Ishikawa (cell line): Measurements from ENCODE around the gene BTBD9.

Experiments used
- CEBPB ChIP-seq: IDR thresholded peaks from 2 replicates; pipeline ENCODE4 v1.6.1; 2012
- CREB1 ChIP-seq: IDR thresholded peaks from 2 replicates; pipeline ENCODE4 v1.6.1; 2012; ENCODE audit warnings: low read depth
- EGR1 ChIP-seq: IDR thresholded peaks from 2 replicates; pipeline ENCODE4 v1.6.1; 2012
- EP300 ChIP-seq: IDR thresholded peaks from 2 replicates; pipeline ENCODE4 v1.6.1; 2012; ENCODE audit warnings: borderline replicate concordance
- FOXM1 ChIP-seq: IDR thresholded peaks from 2 replicates; pipeline ENCODE4 v1.6.1; 2012; ENCODE audit warnings: low read depth, borderline replicate concordance
- MAX ChIP-seq: IDR thresholded peaks from 2 replicates; pipeline ENCODE4 v1.6.1; 2012
- NFIC ChIP-seq: IDR thresholded peaks from 2 replicates; pipeline ENCODE4 v1.6.1; 2012
- RAD21 ChIP-seq: IDR thresholded peaks from 2 replicates; pipeline ENCODE4 v1.6.1; 2012; ENCODE audit warnings: low read depth
- REST ChIP-seq: IDR thresholded peaks from 2 replicates; pipeline ENCODE4 v1.6.1; 2012; ENCODE audit warnings: low read depth, mild to moderate bottlenecking
- TAF1 ChIP-seq: IDR thresholded peaks from 2 replicates; pipeline ENCODE4 v1.6.1; 2012; ENCODE audit warnings: low read depth, mild to moderate bottlenecking
- TCF12 ChIP-seq: IDR thresholded peaks from 2 replicates; pipeline ENCODE4 v1.6.1; 2012; ENCODE audit warnings: low read depth
- TEAD4 ChIP-seq: IDR thresholded peaks from 2 replicates; pipeline ENCODE4 v1.6.1; 2012
- USF1 ChIP-seq: IDR thresholded peaks from 2 replicates; pipeline ENCODE4 v1.6.1; 2012
- YY1 ChIP-seq: IDR thresholded peaks from 2 replicates; pipeline ENCODE4 v1.6.1; 2012; ENCODE audit warnings: low read depth
- ZBTB7A ChIP-seq: IDR thresholded peaks from 2 replicates; pipeline ENCODE4 v1.6.1; 2012; ENCODE audit warnings: low read depth

Gene BTBD9

GRCh38 chr6:38584731-38585130 is 55.0 kb downstream of the BTBD9 start:
- TF ChIP-seq CREB1 (no peak), ZBTB7A (no peak), EP300 (no peak), REST (no peak)

GRCh38 chr6:38583523-38583922 is 56.2 kb downstream of the BTBD9 start:
- TF ChIP-seq YY1 = no peak
- TF ChIP-seq RAD21 = no peak
- TF ChIP-seq TAF1 = no peak
- no peak for TF ChIP-seq EP300
- no peak for TF ChIP-seq ZBTB7A
- no peak for TF ChIP-seq TCF12

- no peak for TF ChIP-seq EP300
- TF ChIP-seq CEBPB = no peak
- no peak for TF ChIP-seq RAD21
- no peak for TF ChIP-seq NFIC
- no peak for TF ChIP-seq ZBTB7A
- TF ChIP-seq FOXM1 = no peak
These were observed 59.7 kb downstream of the BTBD9 start for GRCh38 chr6:38580030-38580429.

GRCh38 chr6:38579010-38579628 is 60.6 kb downstream of the BTBD9 start:
- TF ChIP-seq TEAD4 (no peak), MAX (no peak), EP300 (no peak)

GRCh38 chr6:38578075-38578474 is 61.7 kb downstream of the BTBD9 start:
- TF ChIP-seq CREB1 = no peak
- TF ChIP-seq USF1 = no peak
- TF ChIP-seq FOXM1 = no peak
- TF ChIP-seq EP300 = no peak
- no peak for TF ChIP-seq MAX
- TF ChIP-seq REST = no peak
- TF ChIP-seq RAD21 = no peak
- TF ChIP-seq TCF12 = no peak
- no peak for TF ChIP-seq EGR1
- no peak for TF ChIP-seq CEBPB

- TF ChIP-seq RAD21 = no peak
- TF ChIP-seq TCF12 = no peak
- TF ChIP-seq TAF1 = no peak
- no peak for TF ChIP-seq NFIC
- no peak for TF ChIP-seq ZBTB7A
- no peak for TF ChIP-seq YY1
- no peak for TF ChIP-seq EP300
- TF ChIP-seq MAX = no peak
These were observed 62.2 kb downstream of the BTBD9 start for GRCh38 chr6:38577492-38577891.

- TF ChIP-seq ZBTB7A (no peak), CEBPB (no peak), EP300 (no peak)
These were observed 65.8 kb downstream of the BTBD9 start for GRCh38 chr6:38573801-38574395.
